Liver (tissue), 9 donors: ENCODE measurements around the gene CCKAR. TPM values are rescaled to one million over a fixed set of nuclear protein-coding genes. Genes with fewer than 3 reads are reported as not detected.

Experiments
- DNase-seq: peaks from one replicate; pipeline ENCODE4 v3.0.0-alpha.2; 2017; ENCODE audit warnings: low spot score
- H3K27ac ChIP-seq, 2 donors: one replicate each; pipeline ENCODE4 v1.7.0; 2013; ENCODE audit warnings: inconsistent platforms in 2 of 2, low read length in 2 of 2, control low read depth in 1 of 2, low read depth in 1 of 2, mild to moderate bottlenecking in 1 of 2
- H3K27me3 ChIP-seq, 4 donors: one replicate each; pipeline versions ENCODE4 v1.6.1 to v1.7.0; 2013; ENCODE audit warnings: low read length in 3 of 4, inconsistent platforms in 1 of 4, mild to moderate bottlenecking in 1 of 4, moderate library complexity in 1 of 4; ENCODE audit not compliant: control insufficient read depth in 4 of 4, insufficient read depth in 4 of 4
- H3K36me3 ChIP-seq, 4 donors: one replicate each; pipeline versions ENCODE4 v1.6.1 to v1.7.0; 2013; ENCODE audit warnings: low read length in 3 of 4, mild to moderate bottlenecking in 3 of 4, low read depth in 1 of 4, moderate library complexity in 1 of 4; ENCODE audit not compliant: control insufficient read depth in 4 of 4, insufficient read depth in 3 of 4
- H3K4me1 ChIP-seq, 4 donors: one replicate each; pipeline versions ENCODE4 v1.6.1 to v1.7.0; 2013; ENCODE audit warnings: low read length in 3 of 4, mild to moderate bottlenecking in 3 of 4, moderate library complexity in 1 of 4; ENCODE audit not compliant: control insufficient read depth in 4 of 4, insufficient read depth in 4 of 4
- H3K4me3 ChIP-seq, 3 donors: one replicate each; pipeline versions ENCODE4 v1.6.1 to v1.7.0; 2013; ENCODE audit warnings: low read length in 3 of 3, control low read depth in 1 of 3, low read depth in 1 of 3, mild to moderate bottlenecking in 1 of 3
- H3K9ac ChIP-seq, 2 donors: one replicate each; pipeline ENCODE4 v1.7.0; 2013; ENCODE audit warnings: low read length in 2 of 2, mild to moderate bottlenecking in 2 of 2, moderate library complexity in 2 of 2, control low read depth in 1 of 2, low read depth in 1 of 2
- H3K9me3 ChIP-seq, 4 donors: one replicate each; pipeline versions ENCODE4 v1.6.1 to v1.7.0; 2013; ENCODE audit warnings: low read length in 3 of 4; ENCODE audit not compliant: control insufficient read depth in 4 of 4
- EGR1 ChIP-seq, 2 donors: IDR thresholded peaks; 2 replicates each; pipeline ENCODE4 v1.6.1; 2016 to 2018; ENCODE audit warnings: antibody characterized with exemption in 2 of 2, low read depth in 2 of 2
- FOXA1 ChIP-seq: IDR thresholded peaks from 2 replicates; pipeline ENCODE4 v1.6.1; 2016; ENCODE audit warnings: antibody characterized with exemption
- FOXA2 ChIP-seq: IDR thresholded peaks from 2 replicates; pipeline ENCODE4 v1.6.1; 2016; ENCODE audit warnings: antibody characterized with exemption
- GABPA ChIP-seq, 2 donors: IDR thresholded peaks in 1 of 2; conservative IDR thresholded peaks in 1 of 2; 2 replicates each; pipeline ENCODE4 v1.6.1; 2016; ENCODE audit warnings: antibody characterized with exemption in 2 of 2, mild to moderate bottlenecking in 1 of 2, moderate library complexity in 1 of 2
- HNF4A ChIP-seq, 2 donors: conservative IDR thresholded peaks; 2 replicates each; pipeline ENCODE4 v1.6.1; 2016; ENCODE audit warnings: antibody characterized with exemption in 2 of 2, mild to moderate bottlenecking in 2 of 2
- JUND ChIP-seq, 2 donors: IDR thresholded peaks; 2 replicates each; pipeline ENCODE4 v1.6.1; 2016; ENCODE audit warnings: antibody characterized with exemption in 2 of 2
- NR2F2 ChIP-seq: IDR thresholded peaks from 2 replicates; pipeline ENCODE4 v1.6.1; 2016; ENCODE audit warnings: antibody characterized with exemption
- RAD21 ChIP-seq, 2 donors: IDR thresholded peaks; 2 replicates each; pipeline ENCODE4 v1.6.1; 2016; ENCODE audit warnings: antibody characterized with exemption in 2 of 2, mild to moderate bottlenecking in 2 of 2
- RXRA ChIP-seq, 2 donors: IDR thresholded peaks; 2 replicates each; pipeline ENCODE4 v1.6.1; 2017 to 2018; ENCODE audit warnings: antibody characterized with exemption in 2 of 2, mild to moderate bottlenecking in 1 of 2
- SP1 ChIP-seq: IDR thresholded peaks from 2 replicates; pipeline ENCODE4 v1.6.1; 2018; ENCODE audit warnings: antibody characterized with exemption, mild to moderate bottlenecking
- TAF1 ChIP-seq: conservative IDR thresholded peaks from 2 replicates; pipeline ENCODE4 v1.6.1; 2016; ENCODE audit warnings: antibody characterized with exemption, mild to moderate bottlenecking
- YY1 ChIP-seq: IDR thresholded peaks from 2 replicates; pipeline ENCODE4 v1.6.1; 2016; ENCODE audit warnings: antibody characterized with exemption, mild to moderate bottlenecking
- WGBS: extraction: QIAGEN DNeasy Blood & Tissue Kit; methylation state at CpG from one replicate; pipeline ENCODE4 v1.1.7; 2013; 5-methylcytosine and 5-hydroxymethylcytosine counted together
- polyA plus RNA-seq, 2 donors: library from polyadenylated mRNA; stranded (reverse) in 1 of 2; unstranded in 1 of 2; fragments of 200-250 nt in 1 of 2; fragments of >200 nt in 1 of 2; fragmentation: Nextera tagmentation in 1 of 2; extraction: Ambion mirVana in 1 of 2; gene quantifications; one replicate each; pipeline versions ENCODE4 v1.2.1 to v1.2.3, GENCODE V29; 2013 to 2015
- total RNA-seq, 2 donors: library from RNA; depleted of rRNA; stranded (reverse); fragments of >200 nt; gene quantifications; one replicate each; pipeline ENCODE4 v1.2.3, GENCODE V29; 2014
- TF ChIP-seq, protein P1 (sequence below): IDR thresholded peaks from 2 replicates; pipeline ENCODE4 v1.6.1; 2016; ENCODE audit warnings: antibody characterized with exemption, mild to moderate bottlenecking
- TF ChIP-seq, protein P2 (sequence below): IDR thresholded peaks from 2 replicates; pipeline ENCODE4 v1.6.1; 2016; ENCODE audit warnings: antibody characterized with exemption
- TF ChIP-seq, protein P3 (sequence below): fragments of 150-350 bp; IDR thresholded peaks from 2 replicates; pipeline ENCODE4 v1.5.1; 2017; ENCODE audit warnings: improper control_type of control experiment, low read depth, low read length; ENCODE audit not compliant: missing input control
- TF ChIP-seq, protein P4 (sequence below): IDR thresholded peaks from 2 replicates; pipeline ENCODE4 v1.6.1; 2016; ENCODE audit warnings: antibody characterized with exemption
- donor health status: healthy.
- donor health status: healthy.
- donor health status: healthy.
- donor health status: healthy.
- donor health status: healthy.

The CCKAR gene
- total and polyA plus RNA-seq, 4 donors, result not detected

DNA sequence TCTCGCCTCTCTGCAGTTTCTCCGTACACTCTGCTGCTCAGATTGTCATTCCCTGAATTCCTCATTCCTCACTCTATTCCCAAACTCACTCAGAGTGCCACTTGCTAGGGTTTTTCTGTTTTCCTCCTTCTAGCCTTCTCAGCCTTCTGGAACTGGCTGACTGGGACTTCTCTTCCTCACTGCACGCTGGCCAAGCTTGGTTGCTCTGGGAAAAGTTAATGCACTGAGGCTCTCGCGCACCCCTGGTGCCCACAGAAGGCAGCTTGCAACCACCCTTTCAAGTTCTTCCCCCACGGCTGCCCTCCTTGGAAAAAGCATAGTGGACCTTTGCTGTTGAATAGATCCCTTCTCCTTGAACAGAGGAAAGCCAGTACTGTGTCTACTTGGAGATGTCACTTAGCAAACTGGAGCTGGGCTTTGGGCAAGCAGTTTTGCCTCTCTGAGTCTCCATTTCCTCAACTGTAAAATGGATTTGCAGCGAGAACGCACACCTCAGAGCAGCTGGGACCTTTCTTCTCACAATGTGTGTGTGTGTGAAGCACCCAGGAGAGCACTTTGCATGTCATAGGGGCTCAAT lies 6.0 kb upstream of the CCKAR start:
- Histone ChIP-seq H3K4me1 (no peaks in the 10 kb centered on the region), H3K4me3 (no peak overlapping the region), H3K27ac (no peak overlapping the region), H3K9ac (no peak overlapping the region), H3K36me3 (no peaks in the 10 kb centered on the region), H3K27me3 (peaks cover 0 to 3% (median 0%) of the 10 kb centered on the region in 4 donors), H3K9me3 (peaks cover 0 to 3% (median 0%) of the 10 kb centered on the region in 4 donors)
- no peak for TF ChIP-seq NR2F2
- no peak for TF ChIP-seq SP1
- no peak for TF ChIP-seq YY1
- TF ChIP-seq FOXA1, result no peak
- TF ChIP-seq GABPA (IDR thresholded peaks at IDR 0.05 in 1 of 2, conservative IDR thresholded peaks at IDR 0.05 in 1 of 2), result no peak
- 70% methylated on average over 8 of the region's 8 CpGs for WGBS
- no peak for DNase-seq

DNA sequence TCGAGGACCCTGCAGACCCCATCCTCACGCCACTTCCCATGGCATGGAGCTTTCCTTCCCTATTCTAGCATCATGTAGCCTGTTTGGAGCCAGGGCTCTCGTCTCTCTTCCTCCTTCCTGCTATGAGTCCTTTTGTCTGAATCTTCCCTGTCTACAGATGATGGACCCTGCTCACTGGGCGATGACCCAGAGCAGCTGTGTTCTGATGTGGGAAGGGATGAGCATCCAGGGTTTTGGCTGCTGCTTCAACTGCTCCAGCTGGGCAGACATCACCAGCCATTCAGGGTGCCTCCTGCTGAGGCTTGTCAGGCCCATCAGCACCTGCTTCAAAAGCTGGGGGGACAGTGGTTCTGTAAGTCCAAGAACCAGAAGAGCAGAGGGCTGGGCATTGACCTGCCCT lies 3.2 kb upstream of the CCKAR start:
- 76% methylated on average over 4 of the region's 4 CpGs for WGBS
- DNase-seq, result no peak
- Histone ChIP-seq H3K27me3 (peaks cover 0 to 5% (median 2%) of the 10 kb centered on the region in 4 donors), H3K9me3 (no peaks in the 10 kb centered on the region), H3K4me1 (no peaks in the 10 kb centered on the region), H3K4me3 (no peak overlapping the region), H3K9ac (no peak overlapping the region), H3K27ac (no peak overlapping the region), H3K36me3 (no peaks in the 10 kb centered on the region)
- TF ChIP-seq, protein P1, sequence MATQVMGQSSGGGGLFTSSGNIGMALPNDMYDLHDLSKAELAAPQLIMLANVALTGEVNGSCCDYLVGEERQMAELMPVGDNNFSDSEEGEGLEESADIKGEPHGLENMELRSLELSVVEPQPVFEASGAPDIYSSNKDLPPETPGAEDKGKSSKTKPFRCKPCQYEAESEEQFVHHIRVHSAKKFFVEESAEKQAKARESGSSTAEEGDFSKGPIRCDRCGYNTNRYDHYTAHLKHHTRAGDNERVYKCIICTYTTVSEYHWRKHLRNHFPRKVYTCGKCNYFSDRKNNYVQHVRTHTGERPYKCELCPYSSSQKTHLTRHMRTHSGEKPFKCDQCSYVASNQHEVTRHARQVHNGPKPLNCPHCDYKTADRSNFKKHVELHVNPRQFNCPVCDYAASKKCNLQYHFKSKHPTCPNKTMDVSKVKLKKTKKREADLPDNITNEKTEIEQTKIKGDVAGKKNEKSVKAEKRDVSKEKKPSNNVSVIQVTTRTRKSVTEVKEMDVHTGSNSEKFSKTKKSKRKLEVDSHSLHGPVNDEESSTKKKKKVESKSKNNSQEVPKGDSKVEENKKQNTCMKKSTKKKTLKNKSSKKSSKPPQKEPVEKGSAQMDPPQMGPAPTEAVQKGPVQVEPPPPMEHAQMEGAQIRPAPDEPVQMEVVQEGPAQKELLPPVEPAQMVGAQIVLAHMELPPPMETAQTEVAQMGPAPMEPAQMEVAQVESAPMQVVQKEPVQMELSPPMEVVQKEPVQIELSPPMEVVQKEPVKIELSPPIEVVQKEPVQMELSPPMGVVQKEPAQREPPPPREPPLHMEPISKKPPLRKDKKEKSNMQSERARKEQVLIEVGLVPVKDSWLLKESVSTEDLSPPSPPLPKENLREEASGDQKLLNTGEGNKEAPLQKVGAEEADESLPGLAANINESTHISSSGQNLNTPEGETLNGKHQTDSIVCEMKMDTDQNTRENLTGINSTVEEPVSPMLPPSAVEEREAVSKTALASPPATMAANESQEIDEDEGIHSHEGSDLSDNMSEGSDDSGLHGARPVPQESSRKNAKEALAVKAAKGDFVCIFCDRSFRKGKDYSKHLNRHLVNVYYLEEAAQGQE, result no peak
- TF ChIP-seq HNF4A (conservative IDR thresholded peaks at IDR 0.05), result no peak
- no peak for TF ChIP-seq TAF1
- TF ChIP-seq, protein P2, sequence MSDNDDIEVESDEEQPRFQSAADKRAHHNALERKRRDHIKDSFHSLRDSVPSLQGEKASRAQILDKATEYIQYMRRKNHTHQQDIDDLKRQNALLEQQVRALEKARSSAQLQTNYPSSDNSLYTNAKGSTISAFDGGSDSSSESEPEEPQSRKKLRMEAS, result no peak
- TF ChIP-seq JUND (IDR thresholded peaks at IDR 0.05), result no peak

DNA sequence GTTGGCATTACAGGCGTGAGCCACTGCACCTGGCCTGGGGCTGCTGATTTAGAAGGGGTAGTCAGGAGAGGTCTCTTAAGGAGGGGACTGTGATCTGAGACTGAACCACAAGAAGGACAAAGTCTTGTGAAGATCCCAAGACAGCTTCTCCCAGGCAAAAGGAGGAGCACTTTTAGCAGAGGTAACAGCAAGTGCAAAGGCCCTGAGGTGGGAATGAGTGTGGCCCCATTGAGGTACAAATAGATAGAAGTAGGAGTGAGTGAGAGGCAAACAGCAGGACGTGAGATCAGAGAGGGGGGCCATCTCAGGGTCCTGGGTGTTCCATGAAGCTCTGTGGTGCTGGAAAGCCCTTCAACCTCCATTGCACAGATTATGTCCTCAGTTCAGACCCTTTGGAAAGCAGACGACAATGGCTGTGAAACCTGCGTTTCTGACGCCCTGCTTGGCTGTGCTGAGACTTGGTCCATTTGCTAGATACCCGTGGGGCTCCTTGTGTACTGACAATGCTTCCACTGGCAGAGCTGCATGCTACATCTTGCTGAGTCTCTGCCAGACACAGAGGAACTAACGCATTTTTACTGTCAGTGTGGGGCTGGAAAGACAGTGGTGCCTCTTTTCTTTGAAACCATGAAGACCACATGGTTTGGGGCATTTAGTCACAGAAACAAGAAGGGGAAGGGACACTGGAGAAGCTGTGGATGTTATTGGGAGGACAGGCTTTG lies 1.3 kb upstream of the CCKAR start:
- H3K4me3 ChIP-seq, result no peak overlapping the region
- no peaks in the 10 kb centered on the region for H3K4me1 ChIP-seq
- no peak overlapping the region for H3K9ac ChIP-seq
- H3K9me3 ChIP-seq, result no peaks in the 10 kb centered on the region
- H3K27me3 ChIP-seq, result peaks cover 0 to 5% (median 2%) of the 10 kb centered on the region in 4 donors
- DNase-seq, result no peak
- no peaks in the 10 kb centered on the region for H3K36me3 ChIP-seq
- H3K27ac ChIP-seq, result no peak overlapping the region
- WGBS, result 79% methylated on average over 7 of the region's 7 CpGs
- TF ChIP-seq, protein P3, sequence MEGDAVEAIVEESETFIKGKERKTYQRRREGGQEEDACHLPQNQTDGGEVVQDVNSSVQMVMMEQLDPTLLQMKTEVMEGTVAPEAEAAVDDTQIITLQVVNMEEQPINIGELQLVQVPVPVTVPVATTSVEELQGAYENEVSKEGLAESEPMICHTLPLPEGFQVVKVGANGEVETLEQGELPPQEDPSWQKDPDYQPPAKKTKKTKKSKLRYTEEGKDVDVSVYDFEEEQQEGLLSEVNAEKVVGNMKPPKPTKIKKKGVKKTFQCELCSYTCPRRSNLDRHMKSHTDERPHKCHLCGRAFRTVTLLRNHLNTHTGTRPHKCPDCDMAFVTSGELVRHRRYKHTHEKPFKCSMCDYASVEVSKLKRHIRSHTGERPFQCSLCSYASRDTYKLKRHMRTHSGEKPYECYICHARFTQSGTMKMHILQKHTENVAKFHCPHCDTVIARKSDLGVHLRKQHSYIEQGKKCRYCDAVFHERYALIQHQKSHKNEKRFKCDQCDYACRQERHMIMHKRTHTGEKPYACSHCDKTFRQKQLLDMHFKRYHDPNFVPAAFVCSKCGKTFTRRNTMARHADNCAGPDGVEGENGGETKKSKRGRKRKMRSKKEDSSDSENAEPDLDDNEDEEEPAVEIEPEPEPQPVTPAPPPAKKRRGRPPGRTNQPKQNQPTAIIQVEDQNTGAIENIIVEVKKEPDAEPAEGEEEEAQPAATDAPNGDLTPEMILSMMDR, result no peak
- no peak for TF ChIP-seq TAF1
- TF ChIP-seq GABPA (IDR thresholded peaks at IDR 0.05 in 1 of 2, conservative IDR thresholded peaks at IDR 0.05 in 1 of 2), result no peak
- TF ChIP-seq RAD21 (IDR thresholded peaks at IDR 0.05), result no peak
- TF ChIP-seq, protein P2, result no peak
- TF ChIP-seq, protein P4, sequence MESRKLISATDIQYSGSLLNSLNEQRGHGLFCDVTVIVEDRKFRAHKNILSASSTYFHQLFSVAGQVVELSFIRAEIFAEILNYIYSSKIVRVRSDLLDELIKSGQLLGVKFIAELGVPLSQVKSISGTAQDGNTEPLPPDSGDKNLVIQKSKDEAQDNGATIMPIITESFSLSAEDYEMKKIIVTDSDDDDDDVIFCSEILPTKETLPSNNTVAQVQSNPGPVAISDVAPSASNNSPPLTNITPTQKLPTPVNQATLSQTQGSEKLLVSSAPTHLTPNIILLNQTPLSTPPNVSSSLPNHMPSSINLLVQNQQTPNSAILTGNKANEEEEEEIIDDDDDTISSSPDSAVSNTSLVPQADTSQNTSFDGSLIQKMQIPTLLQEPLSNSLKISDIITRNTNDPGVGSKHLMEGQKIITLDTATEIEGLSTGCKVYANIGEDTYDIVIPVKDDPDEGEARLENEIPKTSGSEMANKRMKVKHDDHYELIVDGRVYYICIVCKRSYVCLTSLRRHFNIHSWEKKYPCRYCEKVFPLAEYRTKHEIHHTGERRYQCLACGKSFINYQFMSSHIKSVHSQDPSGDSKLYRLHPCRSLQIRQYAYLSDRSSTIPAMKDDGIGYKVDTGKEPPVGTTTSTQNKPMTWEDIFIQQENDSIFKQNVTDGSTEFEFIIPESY, result no peak
- no peak for TF ChIP-seq RXRA (IDR thresholded peaks at IDR 0.05)
- TF ChIP-seq FOXA2, result no peak
- no peak for TF ChIP-seq HNF4A (conservative IDR thresholded peaks at IDR 0.05)
- no peak for TF ChIP-seq EGR1 (IDR thresholded peaks at IDR 0.05; ENCODE audit: low read depth in 2 of 2)
- TF ChIP-seq SP1, result no peak
